OCI-LY1 (cell line): ENCODE measurements around the gene TNFRSF1A.

Experiments used
- EZH2 ChIP-seq: fragments of 200-600 bp; sonication (generic), shearing (Covaris generic); IDR thresholded peaks from 2 replicates; pipeline ENCODE4 v1.8.0; 2017; ENCODE audit warnings: borderline replicate concordance, mixed run types, mild to moderate bottlenecking, antibody characterized with exemption, low read length, moderate library complexity, mixed read lengths
- TF ChIP-seq, protein P1 (sequence below): fragments of 200-600 bp; sonication (generic), shearing (Covaris generic); IDR thresholded peaks from 2 replicates; pipeline ENCODE4 v1.5.1; 2017; ENCODE audit warnings: mild to moderate bottlenecking, antibody characterized with exemption, low read length, moderate library complexity, mixed read lengths

- TF ChIP-seq, protein P1, sequence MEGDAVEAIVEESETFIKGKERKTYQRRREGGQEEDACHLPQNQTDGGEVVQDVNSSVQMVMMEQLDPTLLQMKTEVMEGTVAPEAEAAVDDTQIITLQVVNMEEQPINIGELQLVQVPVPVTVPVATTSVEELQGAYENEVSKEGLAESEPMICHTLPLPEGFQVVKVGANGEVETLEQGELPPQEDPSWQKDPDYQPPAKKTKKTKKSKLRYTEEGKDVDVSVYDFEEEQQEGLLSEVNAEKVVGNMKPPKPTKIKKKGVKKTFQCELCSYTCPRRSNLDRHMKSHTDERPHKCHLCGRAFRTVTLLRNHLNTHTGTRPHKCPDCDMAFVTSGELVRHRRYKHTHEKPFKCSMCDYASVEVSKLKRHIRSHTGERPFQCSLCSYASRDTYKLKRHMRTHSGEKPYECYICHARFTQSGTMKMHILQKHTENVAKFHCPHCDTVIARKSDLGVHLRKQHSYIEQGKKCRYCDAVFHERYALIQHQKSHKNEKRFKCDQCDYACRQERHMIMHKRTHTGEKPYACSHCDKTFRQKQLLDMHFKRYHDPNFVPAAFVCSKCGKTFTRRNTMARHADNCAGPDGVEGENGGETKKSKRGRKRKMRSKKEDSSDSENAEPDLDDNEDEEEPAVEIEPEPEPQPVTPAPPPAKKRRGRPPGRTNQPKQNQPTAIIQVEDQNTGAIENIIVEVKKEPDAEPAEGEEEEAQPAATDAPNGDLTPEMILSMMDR, result no peak
- no peak for TF ChIP-seq EZH2
Observed at GRCh38 chr12:6341417-6342139, at the start of gene TNFRSF1A.
